H1 (cell line): ENCODE data around the gene BRINP3.

Experiments used
- EZH2 ChIP-seq: fragments of 200-600 bp; sonication (generic); IDR thresholded peaks from 2 replicates; pipeline ENCODE4 v1.7.1; 2012; ENCODE audit warnings: low read depth, mild to moderate bottlenecking, moderate library complexity, low read length, inconsistent platforms; ENCODE audit not compliant: severe bottlenecking
- RFX5 ChIP-seq: IDR thresholded peaks from 2 replicates; pipeline ENCODE4 v1.6.1; 2011; ENCODE audit warnings: low read depth, low read length, improper control_type of control experiment, borderline replicate concordance
- SP2 ChIP-seq: IDR thresholded peaks from 2 replicates; pipeline ENCODE4 v1.6.1; 2012; ENCODE audit warnings: mild to moderate bottlenecking, low read length, inconsistent platforms
- TBP ChIP-seq: IDR thresholded peaks from 2 replicates; pipeline ENCODE4 v1.6.1; 2011; ENCODE audit warnings: low read depth, low read length, improper control_type of control experiment
- TCF12 ChIP-seq: IDR thresholded peaks from 2 replicates; pipeline ENCODE4 v1.6.1; 2011; ENCODE audit warnings: low read depth, mild to moderate bottlenecking, low read length
- ZNF274 ChIP-seq: IDR thresholded peaks from 2 replicates; pipeline ENCODE4 v1.7.0; 2012; ENCODE audit warnings: low read length, borderline replicate concordance; ENCODE audit errors: extremely low read depth
- TF ChIP-seq, protein P1 (sequence below), 3 experiments: IDR thresholded peaks; 1 replicate in 2 of 3; 2 replicates in 1 of 3; pipeline versions ENCODE4 v1.5.1 to v1.6.1; 2011; ENCODE audit warnings: low read length in 3 of 3, mild to moderate bottlenecking in 3 of 3, inconsistent platforms in 2 of 3, low read depth in 1 of 3, moderate library complexity in 1 of 3; ENCODE audit not compliant: insufficient read depth in 1 of 3; ENCODE audit errors: control extremely low read depth in 1 of 3

DNA sequence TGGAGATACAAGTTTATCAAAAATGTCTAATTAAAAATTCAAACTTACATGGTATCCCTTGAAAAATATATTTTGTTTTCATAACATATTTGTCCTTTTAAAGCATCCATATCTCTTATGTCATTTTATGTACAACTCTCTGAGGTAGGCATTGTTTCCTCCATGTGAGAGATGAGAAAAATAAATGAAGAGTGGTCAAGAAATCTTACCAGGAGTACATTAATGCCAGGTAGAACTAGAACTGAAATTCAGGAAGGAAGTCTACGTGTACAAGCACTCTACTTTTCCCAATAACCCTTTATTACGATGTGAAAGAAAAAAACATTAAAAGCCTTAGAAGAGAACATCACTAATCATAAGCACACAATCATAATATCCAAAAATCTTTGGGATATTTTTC is 5.6 kb downstream of the BRINP3 start:
- TF ChIP-seq TBP (no peak), RFX5 (no peak), TCF12 (no peak), ZNF274 (no peak), SP2 (no peak), EZH2 (no peak)
- TF ChIP-seq, protein P1, sequence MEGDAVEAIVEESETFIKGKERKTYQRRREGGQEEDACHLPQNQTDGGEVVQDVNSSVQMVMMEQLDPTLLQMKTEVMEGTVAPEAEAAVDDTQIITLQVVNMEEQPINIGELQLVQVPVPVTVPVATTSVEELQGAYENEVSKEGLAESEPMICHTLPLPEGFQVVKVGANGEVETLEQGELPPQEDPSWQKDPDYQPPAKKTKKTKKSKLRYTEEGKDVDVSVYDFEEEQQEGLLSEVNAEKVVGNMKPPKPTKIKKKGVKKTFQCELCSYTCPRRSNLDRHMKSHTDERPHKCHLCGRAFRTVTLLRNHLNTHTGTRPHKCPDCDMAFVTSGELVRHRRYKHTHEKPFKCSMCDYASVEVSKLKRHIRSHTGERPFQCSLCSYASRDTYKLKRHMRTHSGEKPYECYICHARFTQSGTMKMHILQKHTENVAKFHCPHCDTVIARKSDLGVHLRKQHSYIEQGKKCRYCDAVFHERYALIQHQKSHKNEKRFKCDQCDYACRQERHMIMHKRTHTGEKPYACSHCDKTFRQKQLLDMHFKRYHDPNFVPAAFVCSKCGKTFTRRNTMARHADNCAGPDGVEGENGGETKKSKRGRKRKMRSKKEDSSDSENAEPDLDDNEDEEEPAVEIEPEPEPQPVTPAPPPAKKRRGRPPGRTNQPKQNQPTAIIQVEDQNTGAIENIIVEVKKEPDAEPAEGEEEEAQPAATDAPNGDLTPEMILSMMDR (IDR thresholded peaks at IDR 0.05; ENCODE audit: control extremely low read depth in 1 of 3, insufficient read depth in 1 of 3, low read depth in 1 of 3, low read length in 3 of 3): no peak
